Fibroblast of skin of left biceps (primary cell): ENCODE data around the gene KIF6.

Source experiments
- DNase-seq, 2 experiments: peaks; one replicate each; pipeline ENCODE4 v3.0.0-alpha.2; 2013; ENCODE audit warnings: low read depth in 2 of 2

The KIF6 gene

DNA sequence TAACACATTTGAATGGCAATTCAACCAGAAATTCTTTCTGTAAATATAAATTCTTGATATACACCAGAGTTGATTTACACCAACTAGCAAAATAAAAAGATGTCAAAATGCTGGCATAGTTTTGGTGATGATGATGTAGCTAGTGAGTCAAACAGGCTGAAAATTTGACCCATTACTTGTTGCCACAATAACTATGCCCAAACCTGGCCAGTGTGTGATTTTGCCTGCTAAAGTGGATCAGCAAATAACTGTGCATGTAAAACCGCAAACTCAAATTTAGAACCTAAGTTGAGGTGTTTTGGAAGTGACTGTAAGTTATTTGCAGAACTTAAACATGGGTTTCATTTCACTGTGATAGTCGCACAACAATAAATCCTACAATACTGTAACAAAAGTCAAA lies 125.9 kb downstream of the KIF6 start:
- no peak for DNase-seq

- no peak for DNase-seq
These were observed 130.9 kb downstream of the KIF6 start for GRCh38 chr6:39594285-39594684.

- DNase-seq, result no peak
These were observed 131.6 kb downstream of the KIF6 start for GRCh38 chr6:39593646-39594045.

DNA sequence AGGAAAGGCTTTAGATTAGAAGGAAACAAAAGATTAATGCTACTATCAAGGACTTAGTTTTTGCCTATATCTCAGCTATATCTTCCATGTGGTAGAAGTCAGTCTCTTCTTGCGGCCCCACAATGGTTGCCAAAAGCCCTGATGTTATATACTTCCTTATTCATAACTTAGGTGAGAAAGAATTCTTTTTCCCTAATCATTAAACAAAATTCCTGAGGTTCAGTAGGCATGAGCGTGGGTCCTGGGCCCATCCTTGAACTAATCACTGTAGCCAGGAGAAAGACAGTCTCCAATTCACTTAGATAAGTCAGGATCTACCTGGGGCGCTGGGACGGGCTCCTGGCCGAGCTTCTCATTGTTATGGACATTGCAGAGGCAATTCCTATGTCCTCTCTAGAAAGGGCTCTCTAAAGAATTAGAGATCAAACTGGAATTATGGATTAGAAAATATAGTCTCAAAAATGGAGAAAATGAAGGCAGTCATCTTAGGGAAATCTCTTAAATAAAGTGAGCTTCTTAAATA lies 134.3 kb downstream of the KIF6 start:
- DNase-seq, result no peak

GRCh38 chr6:39587080-39587479 lies 138.1 kb downstream of the KIF6 start:
- DNase-seq, result no peak

DNA sequence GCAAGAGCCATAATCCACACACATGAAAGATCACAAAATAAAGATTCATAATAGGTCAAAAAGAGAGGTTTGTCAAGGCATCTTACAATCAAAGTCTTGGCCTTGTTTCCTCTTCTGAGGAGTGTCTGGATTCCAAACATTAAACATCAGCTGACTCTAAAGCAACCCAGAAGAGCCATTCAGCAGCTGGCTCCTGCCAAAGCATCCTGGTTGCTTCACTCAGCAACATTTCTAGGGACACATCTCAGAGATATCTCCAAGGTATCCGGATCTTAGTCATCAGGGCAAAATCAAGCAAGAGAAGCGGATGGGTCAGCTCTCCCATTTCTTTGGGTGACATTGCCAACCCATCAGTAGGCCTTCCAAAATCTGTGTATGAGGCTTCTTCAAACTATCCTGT lies 139.6 kb downstream of the KIF6 start:
- DNase-seq, result no peak

DNA sequence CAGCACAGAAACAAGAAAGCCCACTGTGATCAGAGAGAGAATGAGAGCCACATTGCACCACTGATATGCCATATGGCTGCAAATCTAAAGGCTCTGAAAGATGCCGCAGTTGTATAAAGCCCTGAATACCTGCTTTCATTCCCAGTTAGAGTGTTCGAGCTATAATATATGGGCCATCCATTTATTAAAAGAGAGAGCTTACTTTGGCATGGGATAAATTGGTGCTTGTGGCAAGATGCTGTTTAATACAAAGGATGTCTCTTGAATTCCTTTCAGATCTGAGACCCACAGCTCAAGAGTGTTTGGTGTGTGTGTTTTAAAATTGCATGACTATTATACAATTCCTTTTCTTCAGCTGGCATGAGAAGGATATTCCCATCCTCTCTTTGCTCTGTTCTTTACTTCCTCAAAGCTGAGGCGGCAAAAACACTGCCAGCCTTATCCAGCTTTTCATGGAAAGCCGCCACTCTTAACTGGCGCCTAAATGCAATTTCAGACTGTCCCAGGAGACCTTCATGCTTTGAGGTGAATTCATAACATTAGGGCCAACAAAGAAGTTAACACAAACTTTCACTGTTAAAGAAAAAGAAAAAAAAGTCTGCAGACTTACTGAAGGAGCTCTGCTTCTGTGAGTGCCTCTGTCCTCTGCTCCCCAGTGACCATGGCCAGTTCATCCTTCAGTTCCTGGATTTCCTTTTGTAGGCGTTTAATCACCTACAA lies 147.6 kb downstream of the KIF6 start:
- DNase-seq, result no peak

DNA sequence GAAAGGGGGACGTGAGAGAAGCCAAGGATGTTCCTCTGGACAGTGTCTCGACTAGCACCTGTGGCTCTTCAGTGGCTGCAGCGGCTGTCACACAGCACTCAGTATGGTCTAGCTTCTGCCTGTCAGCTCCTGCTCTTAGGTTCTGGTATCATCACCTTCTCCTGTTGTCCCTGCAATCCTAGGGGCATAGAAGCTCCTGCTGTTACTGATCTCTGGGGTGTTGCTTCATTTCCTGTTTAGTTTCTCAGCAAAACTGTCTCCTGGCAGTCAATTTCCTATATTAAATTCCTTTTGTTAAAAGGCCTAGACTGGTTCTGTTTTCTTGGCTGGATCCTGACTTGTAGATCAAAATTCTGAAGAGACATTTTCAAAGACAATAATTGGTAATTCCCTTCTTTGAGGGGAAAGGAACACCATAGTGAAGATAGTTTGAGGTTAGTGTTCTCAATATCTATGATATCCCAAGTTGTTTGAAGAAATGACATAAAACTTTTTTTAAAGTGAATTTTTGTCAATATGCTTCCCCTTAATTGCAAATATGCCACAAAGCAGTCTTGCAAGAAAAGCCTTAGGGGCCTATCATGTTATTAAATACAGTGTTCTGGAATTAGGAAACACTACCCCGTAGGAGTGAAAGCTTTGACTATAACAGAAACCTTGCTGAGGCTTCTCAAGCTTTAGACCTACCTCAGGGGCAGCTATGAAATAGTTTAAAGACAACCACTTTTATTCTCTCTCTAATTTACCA lies 148.5 kb downstream of the KIF6 start:
- no peak for DNase-seq

DNA sequence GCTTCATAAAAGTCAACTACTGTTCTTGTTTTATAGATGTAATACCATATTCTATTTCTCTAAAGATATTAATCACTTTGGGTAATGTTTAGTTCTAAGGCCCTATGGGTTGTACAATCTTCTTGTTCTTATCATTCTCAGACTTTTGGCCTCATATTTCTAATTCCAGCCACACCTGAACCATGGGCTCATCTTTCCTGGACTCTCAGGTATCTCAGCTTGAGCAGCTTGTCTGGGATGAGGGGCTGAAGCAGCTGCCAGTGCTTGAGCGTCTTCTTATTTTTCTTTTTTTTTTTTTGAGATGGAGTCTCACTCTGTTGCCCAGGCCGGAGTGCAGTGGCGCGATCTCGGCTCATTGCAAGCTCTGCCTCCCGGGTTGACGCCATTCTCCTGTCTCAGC lies 150.2 kb downstream of the KIF6 start:
- DNase-seq, result no peak

DNA sequence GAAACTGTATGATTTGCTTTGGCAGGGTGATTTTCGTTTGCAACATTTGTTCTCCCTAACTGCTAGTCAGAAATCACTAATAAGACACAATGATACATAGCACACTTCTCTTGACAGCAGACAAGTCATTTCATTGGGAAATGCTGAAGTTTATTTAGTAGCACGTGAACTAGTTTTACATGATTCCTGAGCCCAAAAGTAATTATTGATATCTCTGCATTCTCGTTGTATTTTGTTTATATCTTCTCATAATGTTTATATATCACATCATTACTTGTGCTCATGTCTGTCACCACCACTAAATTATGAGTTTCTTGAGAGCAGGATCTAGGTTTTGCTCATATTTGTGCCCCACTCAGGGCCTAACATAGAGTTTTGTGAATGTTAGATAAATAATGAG lies 151.7 kb downstream of the KIF6 start:
- no peak for DNase-seq

- no peak for DNase-seq
These were observed 152.4 kb downstream of the KIF6 start for GRCh38 chr6:39572661-39573340.

- peak; percentile 36 to 56 for DNase-seq
These were observed 156.3 kb downstream of the KIF6 start for GRCh38 chr6:39568896-39569295.

DNA sequence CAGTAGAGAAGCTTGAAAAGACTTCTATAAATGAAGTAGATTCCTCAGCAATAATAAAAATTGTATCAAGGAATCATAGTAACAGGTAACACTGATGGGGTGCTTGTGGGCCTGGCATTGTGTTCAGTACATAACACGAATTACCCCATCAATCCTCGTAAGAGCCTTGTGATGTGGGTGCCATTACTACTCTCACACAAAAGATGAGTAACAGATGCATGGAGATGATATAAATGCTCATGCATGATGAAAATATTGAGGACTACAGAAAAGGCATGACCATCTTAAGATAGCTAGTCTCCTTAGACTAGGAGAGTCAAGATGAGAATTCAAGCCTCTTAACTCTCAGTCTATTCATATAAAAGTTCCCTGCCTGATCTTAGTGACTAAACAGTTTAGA lies 158.1 kb downstream of the KIF6 start:
- DNase-seq, result no peak

GRCh38 chr6:39566456-39566855 lies 158.8 kb downstream of the KIF6 start:
- DNase-seq, result no peak

DNA sequence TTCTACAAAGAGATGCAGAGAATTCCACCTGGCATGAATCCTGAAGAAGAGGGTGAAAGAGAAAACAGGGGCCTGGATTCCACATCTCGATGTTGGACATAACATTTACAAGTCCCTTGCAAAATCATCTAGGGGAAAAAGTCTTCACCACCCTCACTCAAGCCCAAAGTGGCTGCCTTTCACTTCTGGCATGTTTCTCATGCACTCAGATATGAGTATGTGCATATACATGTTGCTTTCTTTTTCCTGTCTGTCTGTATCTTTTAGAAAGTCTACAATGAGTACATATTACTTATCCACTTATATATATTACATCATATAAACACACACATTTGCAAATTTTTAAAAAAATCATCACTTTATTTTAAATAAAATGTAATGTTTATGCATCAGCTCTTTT lies 159.3 kb downstream of the KIF6 start:
- no peak for DNase-seq

GRCh38 chr6:39563566-39564311 lies 161.5 kb downstream of the KIF6 start:
- DNase-seq, result no peak

DNA sequence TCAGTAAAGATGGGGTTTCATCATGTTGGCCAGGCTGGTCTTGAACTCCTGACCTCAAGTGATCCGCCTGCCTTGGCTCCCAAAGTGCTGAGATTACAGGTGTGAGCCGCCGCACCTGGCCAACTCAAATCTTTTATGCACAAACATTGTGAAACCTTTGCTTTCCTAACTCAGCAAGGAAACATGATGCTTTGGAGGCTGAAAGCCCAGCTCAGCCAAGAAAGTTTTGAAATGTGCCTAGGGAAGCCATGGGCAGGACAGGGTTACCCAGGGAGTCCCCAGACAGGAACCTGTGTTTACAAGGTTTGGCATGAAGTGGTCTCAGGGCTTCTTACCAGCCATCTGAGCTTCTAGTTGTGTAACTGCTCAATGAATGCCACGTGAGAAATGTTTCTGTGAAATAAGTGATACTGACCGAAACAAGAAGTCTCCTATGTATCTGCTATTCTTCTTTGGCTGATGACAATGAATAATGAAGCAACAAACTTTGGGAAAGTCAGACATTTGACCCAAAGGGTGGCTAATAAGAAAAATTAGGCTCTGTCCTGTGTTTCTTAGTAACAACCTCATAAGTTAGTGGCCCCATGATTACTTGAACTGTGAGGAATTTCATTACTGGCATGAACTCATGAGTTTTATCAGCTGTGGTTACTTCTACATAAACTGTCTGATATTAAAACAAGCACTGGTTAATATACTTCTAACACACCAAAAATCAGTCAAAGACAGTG lies 163.5 kb downstream of the KIF6 start:
- no peak for DNase-seq

DNA sequence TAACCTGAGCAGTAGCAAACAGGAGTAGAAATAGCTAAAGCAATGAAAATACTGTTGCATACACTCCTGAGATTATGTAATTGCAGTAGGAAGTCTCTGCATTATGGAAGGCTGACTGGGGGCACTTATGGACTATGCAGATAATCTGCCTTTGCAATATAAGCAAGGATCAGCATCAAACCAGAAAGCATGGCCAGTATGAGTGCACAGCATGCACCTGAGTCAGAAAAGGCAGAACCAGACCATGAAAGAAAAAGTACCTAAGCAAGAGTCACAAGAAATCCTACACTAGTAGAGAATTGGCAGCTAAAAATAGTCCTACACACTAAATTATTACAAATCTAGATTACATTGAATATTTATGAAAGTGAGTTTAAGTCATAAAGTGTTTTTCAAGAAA lies 164.3 kb downstream of the KIF6 start:
- DNase-seq, result no peak

- DNase-seq, result no peak
These were observed 166.5 kb downstream of the KIF6 start for GRCh38 chr6:39558591-39559190.

- DNase-seq, result no peak
These were observed 167.1 kb downstream of the KIF6 start for GRCh38 chr6:39558079-39558478.

GRCh38 chr6:39555136-39555535 lies 170.1 kb downstream of the KIF6 start:
- no peak for DNase-seq
